ENCODE measurements around the gene SORCS3. TPM values are rescaled to one million over a fixed set of nuclear protein-coding genes. Genes with fewer than 3 reads are reported as not detected.
A peak's percentile ranks its signal among the peaks of the same experiment; 100 is the strongest.

SORCS3 gene
- total and polyA plus RNA-seq, 2 experiments from 2014 or later = not detected

DNA sequence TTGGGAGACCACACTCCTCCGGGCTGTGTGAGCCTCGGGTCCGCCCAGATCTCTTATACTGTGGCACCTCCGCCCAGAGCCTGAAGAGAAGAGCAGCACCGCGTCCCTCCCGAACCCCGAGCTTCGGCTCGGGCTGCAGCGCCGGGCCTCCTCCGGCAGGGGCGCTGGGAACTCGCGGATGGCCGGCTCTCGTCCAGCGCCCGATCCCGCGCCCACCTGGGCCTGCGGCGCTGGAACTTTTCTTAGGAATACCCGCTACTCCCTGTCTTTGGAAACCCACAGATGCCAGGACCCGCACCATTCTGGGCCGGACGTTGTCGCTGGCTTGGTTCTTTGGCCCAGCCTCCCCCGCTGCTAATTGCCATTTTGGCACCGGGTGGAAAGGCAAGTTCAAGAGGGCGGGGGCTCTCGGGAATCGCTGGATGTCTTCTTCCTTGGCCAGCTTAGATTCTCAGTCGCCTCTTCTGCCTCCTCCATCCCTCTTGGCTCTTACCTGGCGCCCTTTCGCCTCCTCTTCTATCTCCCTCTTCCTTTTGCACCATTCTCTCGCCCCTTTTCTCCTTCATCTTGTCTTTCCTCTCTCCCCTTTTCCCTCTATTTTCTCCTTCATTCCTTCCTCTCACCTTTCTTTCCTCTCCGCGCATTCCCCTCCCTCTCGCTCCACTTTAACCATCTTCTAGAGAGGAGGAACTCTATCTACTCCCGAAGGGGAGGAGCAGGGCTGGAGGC lies 2.1 kb upstream of the SORCS3 start:
- H3K9me2 ChIP-seq (ENCODE audit: insufficient read depth) = no peaks in the 10 kb centered on the region
- H3K4me1 ChIP-seq (ENCODE audit: insufficient read depth) = no peaks in the 10 kb centered on the region
- H3K27me3 ChIP-seq (replicated peaks; ENCODE audit: insufficient read depth) = peaks cover 62% of the 10 kb centered on the region
- H3K36me3 ChIP-seq (ENCODE audit: low read depth) = no peaks in the 10 kb centered on the region
- H3K27ac ChIP-seq = no peak overlapping the region
- no peaks in the 10 kb centered on the region for H3F3A ChIP-seq (ENCODE audit: insufficient read depth)
- no peak overlapping the region for H3K4me3 ChIP-seq
- no peak overlapping the region for H3K9ac ChIP-seq
- 3 to 6% methylated on average over 37 to 42 of the region's 42 CpGs for WGBS, 2 experiments (ENCODE audit: low coverage in 1 of 2, low lambda C conversion rate in 2 of 2, missing lambda C conversion rate in 2 of 2)
- TF ChIP-seq EZH2phosphoT487 (IDR thresholded peaks at IDR 0.05; ENCODE audit: insufficient read depth, low read depth) = no peak
- H3K4me2 ChIP-seq (ENCODE audit: unreplicated experiment) = no peak overlapping the region
- no peaks in the 10 kb centered on the region for H3K79me2 ChIP-seq (ENCODE audit: insufficient read depth)
- H3K9me3 ChIP-seq (ENCODE audit: low read depth) = no peaks in the 10 kb centered on the region
- H2AFZ ChIP-seq = no peak overlapping the region
- peak; percentile 42 for DNase-seq
- in situ Hi-C loops (cut with MboI) = no loop called here
- H4K20me1 ChIP-seq (ENCODE audit: insufficient read depth) = no peaks in the 10 kb centered on the region

DNA sequence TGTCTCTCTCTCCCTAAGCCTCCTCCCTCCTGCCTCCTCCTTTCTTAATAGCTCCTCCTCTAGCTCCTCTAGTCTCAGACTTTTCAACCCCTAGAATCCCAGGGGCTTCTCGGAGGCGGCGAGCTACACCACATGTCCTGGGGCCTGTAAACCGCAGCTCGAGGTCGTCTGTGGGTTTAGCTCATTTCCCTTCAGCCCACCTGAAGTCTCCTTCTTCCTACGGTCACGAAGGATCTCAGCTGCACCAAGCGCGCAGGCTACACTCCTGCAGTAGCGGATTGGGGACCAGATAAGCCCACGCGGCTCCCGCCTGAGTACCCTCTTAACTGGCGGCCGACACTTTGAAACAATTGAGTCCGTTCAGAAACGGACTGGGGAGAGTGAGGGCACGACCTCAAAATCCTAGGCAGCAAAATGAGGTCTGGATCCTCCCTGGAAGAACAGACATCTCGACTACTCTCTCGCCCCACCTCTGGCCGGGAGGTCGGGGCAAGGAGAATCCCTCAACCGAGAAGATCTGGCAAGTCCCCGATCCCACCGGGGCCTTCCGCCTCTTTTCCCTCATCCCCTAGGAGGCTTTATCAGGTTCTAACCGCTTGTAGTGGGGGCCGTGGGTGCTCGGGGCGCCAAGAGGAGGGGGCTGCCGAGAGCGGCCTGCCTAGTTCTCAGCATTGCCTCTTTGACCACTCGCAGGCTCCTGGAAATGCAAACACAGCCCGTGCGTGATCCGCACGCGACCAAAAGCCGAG lies 1.3 kb upstream of the SORCS3 start:
- no peaks in the 10 kb centered on the region for H3K36me3 ChIP-seq (ENCODE audit: low read depth)
- no peak for DNase-seq
- H3K4me1 ChIP-seq (ENCODE audit: insufficient read depth) = no peaks in the 10 kb centered on the region
- TF ChIP-seq EZH2 (IDR thresholded peaks at IDR 0.05; ENCODE audit: insufficient read depth, poor library complexity, severe bottlenecking) (peak; percentile 72), EZH2phosphoT487 (IDR thresholded peaks at IDR 0.05; ENCODE audit: insufficient read depth, low read depth) (no peak; the same call in 1 of the 2 replicates)
- no peak overlapping the region for H2AFZ ChIP-seq
- H3F3A ChIP-seq (ENCODE audit: insufficient read depth) = no peaks in the 10 kb centered on the region
- no peaks in the 10 kb centered on the region for H4K20me1 ChIP-seq (ENCODE audit: insufficient read depth)
- H3K27me3 ChIP-seq (replicated peaks; ENCODE audit: insufficient read depth) = peaks cover 62% of the 10 kb centered on the region
- H3K9me3 ChIP-seq (ENCODE audit: low read depth) = no peaks in the 10 kb centered on the region
- no peak overlapping the region for H3K4me3 ChIP-seq
- in situ Hi-C loops (cut with MboI) = no loop called here
- no peak overlapping the region for H3K27ac ChIP-seq
- H3K4me2 ChIP-seq (ENCODE audit: unreplicated experiment) = no peak overlapping the region
- WGBS, 2 experiments (ENCODE audit: low coverage in 1 of 2, low lambda C conversion rate in 2 of 2, missing lambda C conversion rate in 2 of 2) = 2% methylated on average over 40 of the region's 40 CpGs
- H3K79me2 ChIP-seq (ENCODE audit: insufficient read depth) = no peaks in the 10 kb centered on the region
- H3K9ac ChIP-seq = no peak overlapping the region
- no peaks in the 10 kb centered on the region for H3K9me2 ChIP-seq (ENCODE audit: insufficient read depth)

DNA sequence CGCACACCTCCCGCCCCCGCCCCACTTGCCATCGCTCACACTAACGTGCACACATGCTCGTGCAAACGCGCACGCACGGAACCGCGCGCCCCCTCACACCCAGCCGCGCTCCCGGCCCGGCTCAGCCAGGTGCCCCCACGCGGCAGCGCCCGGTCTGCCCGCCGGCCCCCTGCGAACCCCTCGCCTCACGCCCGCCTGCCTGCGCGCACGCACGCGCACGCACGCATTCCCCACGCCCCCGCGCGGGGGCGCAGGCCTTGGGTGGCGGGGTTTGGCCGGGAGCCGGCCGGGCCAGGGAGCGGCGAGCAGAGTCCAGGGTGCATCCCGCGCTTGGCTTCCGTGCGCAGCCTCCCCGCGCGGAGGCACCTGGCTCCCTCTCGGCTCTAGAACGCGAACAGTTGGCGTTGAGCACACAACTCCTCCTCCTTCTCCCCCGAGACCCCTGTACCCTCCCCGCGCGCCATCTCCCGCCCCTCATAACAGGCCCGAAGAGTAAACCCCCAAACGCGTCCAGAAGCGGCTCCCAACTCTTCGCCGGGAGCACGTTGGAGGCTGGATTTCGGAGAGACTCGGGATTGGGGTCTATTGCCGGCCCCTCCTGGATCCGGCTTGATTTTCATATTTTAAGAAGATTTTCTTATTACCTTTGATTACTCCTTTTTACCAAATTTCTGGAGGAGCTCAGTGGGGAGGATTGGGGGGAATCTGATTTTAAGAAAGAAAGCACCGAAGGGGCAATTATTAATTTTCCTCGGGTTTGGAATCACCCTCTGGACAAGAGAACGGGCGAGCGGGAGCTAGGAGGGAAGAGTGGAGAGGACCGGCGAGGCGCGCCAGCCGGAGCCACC lies 527 bp upstream of the SORCS3 start:
- Histone ChIP-seq H3K27ac (no peak overlapping the region), H3K9ac (no peak overlapping the region), H3F3A (ENCODE audit: insufficient read depth) (no peaks in the 10 kb centered on the region), H3K79me2 (ENCODE audit: insufficient read depth) (no peaks in the 10 kb centered on the region), H4K20me1 (ENCODE audit: insufficient read depth) (no peaks in the 10 kb centered on the region), H3K4me1 (ENCODE audit: insufficient read depth) (no peaks in the 10 kb centered on the region), H3K9me3 (ENCODE audit: low read depth) (no peaks in the 10 kb centered on the region), H3K4me2 (ENCODE audit: unreplicated experiment) (no peak overlapping the region), H3K27me3 (replicated peaks; ENCODE audit: insufficient read depth) (peaks cover 60% of the 10 kb centered on the region), H3K4me3 (no peak overlapping the region), H3K9me2 (ENCODE audit: insufficient read depth) (no peaks in the 10 kb centered on the region), H3K36me3 (ENCODE audit: low read depth) (no peaks in the 10 kb centered on the region), H2AFZ (no peak overlapping the region)
- DNase-seq = no peak
- WGBS, 2 experiments (ENCODE audit: low coverage in 1 of 2, low lambda C conversion rate in 2 of 2, missing lambda C conversion rate in 2 of 2) = 1 to 3% methylated on average over 23 to 79 of the region's 82 CpGs
- TF ChIP-seq EZH2 (IDR thresholded peaks at IDR 0.05; ENCODE audit: insufficient read depth, poor library complexity, severe bottlenecking) (peak; percentile 74), EZH2phosphoT487 (IDR thresholded peaks at IDR 0.05; ENCODE audit: insufficient read depth, low read depth) (peak; percentile 87)
- in situ Hi-C loops (cut with MboI) = no loop called here

DNA sequence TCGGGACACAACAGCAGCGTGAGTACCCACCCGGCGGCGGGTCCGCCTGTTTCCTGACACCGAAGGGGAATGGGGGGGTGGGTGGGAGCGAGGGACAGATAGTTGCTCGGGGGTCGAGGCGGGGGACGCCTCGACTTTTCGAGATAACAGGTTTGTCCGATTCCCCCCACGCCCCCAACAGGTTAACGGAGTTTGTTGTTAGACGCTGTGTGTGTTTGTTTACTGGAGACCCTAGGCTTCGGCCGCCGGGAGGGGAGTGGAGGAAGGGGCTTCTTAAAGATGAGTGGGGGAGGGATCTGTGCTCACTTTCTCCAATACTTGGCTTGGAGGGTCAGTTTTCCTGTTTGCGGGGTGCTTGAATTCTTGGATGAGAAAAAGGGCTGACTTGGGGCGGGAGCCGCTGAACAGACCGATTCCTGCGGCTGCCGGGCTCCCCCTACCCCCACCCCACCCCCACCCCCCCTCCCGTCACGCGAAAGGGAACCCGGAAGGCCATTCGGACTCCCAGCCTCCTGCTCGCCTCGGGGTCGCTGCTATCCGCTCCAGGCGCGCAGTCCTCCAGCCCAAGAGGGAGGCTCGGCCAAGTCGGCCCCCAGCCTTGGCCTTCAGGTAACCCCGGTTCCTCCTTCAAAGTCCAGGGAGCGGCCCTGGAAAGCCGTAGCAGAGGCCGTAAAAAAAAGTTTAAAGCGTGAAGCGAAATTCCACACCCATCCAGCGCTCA lies 1.0 kb downstream of the SORCS3 start:
- Histone ChIP-seq H3K4me2 (ENCODE audit: unreplicated experiment) (no peak overlapping the region), H3K9ac (no peak overlapping the region), H2AFZ (peak overlapping the region; percentile 39; the same call in 1 of the 2 replicates)

More for the DNA sequence above, 1.0 kb downstream of the SORCS3 start:
- Histone ChIP-seq H3K4me1 (ENCODE audit: insufficient read depth) (no peaks in the 10 kb centered on the region), H4K20me1 (ENCODE audit: insufficient read depth) (no peaks in the 10 kb centered on the region), H3K27me3 (replicated peaks; ENCODE audit: insufficient read depth) (peaks cover 52% of the 10 kb centered on the region), H3K27ac (no peak overlapping the region), H3K9me3 (ENCODE audit: low read depth) (no peaks in the 10 kb centered on the region), H3K36me3 (ENCODE audit: low read depth) (no peaks in the 10 kb centered on the region), H3K4me3 (peak overlapping the region; percentile 47), H3K79me2 (ENCODE audit: insufficient read depth) (no peaks in the 10 kb centered on the region), H3F3A (ENCODE audit: insufficient read depth) (no peaks in the 10 kb centered on the region), H3K9me2 (ENCODE audit: insufficient read depth) (no peaks in the 10 kb centered on the region)
- no peak for TF ChIP-seq EZH2 (IDR thresholded peaks at IDR 0.05; ENCODE audit: insufficient read depth, poor library complexity, severe bottlenecking)
- no peak for TF ChIP-seq EZH2phosphoT487 (IDR thresholded peaks at IDR 0.05; ENCODE audit: insufficient read depth, low read depth)
- 2 to 3% methylated on average over 32 to 47 of the region's 47 CpGs for WGBS, 2 experiments (ENCODE audit: low coverage in 1 of 2, low lambda C conversion rate in 2 of 2, missing lambda C conversion rate in 2 of 2)
- DNase-seq = no peak
- in situ Hi-C loops (cut with MboI) = no loop called here
